B cell (primary cell): ENCODE results near the gene MPPED2. TPM values are rescaled to one million over a fixed set of nuclear protein-coding genes. Genes with fewer than 3 reads are reported as not detected.

ENCODE experiments used
- ATAC-seq: fragments of 200-7000 bp; cut with Tn5 transposase; one replicate; pipeline ENCODE4 v1.10.0; 2021; ENCODE audit warnings: low read depth, mild to moderate bottlenecking, moderate number of reproducible peaks, moderate library complexity
- CTCF ChIA-PET: fragments of 350-600 bp; sonication (Branson Sonifier 250); formaldehyde crosslinking; loops from one replicate; lab custom pipeline; 2021; ENCODE audit warnings: antibody characterized with exemption, inconsistent platforms; lab: Charles Lee
- POLR2A ChIA-PET: fragments of 350-600 bp; sonication (Branson Sonifier 250); formaldehyde crosslinking; loops from one replicate; lab custom pipeline; 2021; ENCODE audit warnings: antibody characterized with exemption; lab: Charles Lee
- DNase-seq: peaks from one replicate; pipeline ENCODE4 v3.0.0; 2013
- H2AFZ ChIP-seq: 2 replicates; pipeline ENCODE4 v1.6.1; 2012; ENCODE audit warnings: mild to moderate bottlenecking, low read depth, low read length; ENCODE audit not compliant: insufficient read depth, poor library complexity, severe bottlenecking
- H3K27ac ChIP-seq, 2 donors: 1 replicate in 1 of 2; 2 replicates in 1 of 2; pipeline ENCODE4 v1.5.1; 2012 to 2013; ENCODE audit warnings: low read length in 2 of 2, mild to moderate bottlenecking in 2 of 2, moderate library complexity in 1 of 2
- H3K27me3 ChIP-seq, 4 experiments: fragments of 200-600 bp in 1 of 4; sonication (generic) in 1 of 4; replicated peaks in 1 of 4; 1 replicate in 2 of 4; 2 replicates in 2 of 4; pipeline versions ENCODE4 v1.6.1 to v1.7.0; 2013 to 2016; ENCODE audit warnings: low read length in 3 of 4, mild to moderate bottlenecking in 2 of 4, mixed read lengths in 1 of 4, moderate library complexity in 1 of 4; ENCODE audit not compliant: insufficient read depth in 4 of 4, control insufficient read depth in 3 of 4; ENCODE audit errors: control extremely low read depth in 1 of 4
- H3K36me3 ChIP-seq, 2 experiments: replicated peaks in 1 of 2; 1 replicate in 1 of 2; 2 replicates in 1 of 2; pipeline versions ENCODE4 v1.6.1 to v1.7.1; 2013; ENCODE audit warnings: low read length in 1 of 2; ENCODE audit not compliant: insufficient read depth in 2 of 2, control insufficient read depth in 1 of 2; ENCODE audit errors: control extremely low read depth in 1 of 2, extremely low read depth in 1 of 2
- H3K4me1 ChIP-seq, 2 donors: fragments of 200-600 bp in 1 of 2; sonication (generic) in 1 of 2; 1 replicate in 1 of 2; 2 replicates in 1 of 2; pipeline versions ENCODE4 v1.5.1 to v1.6.1; 2013 to 2017; ENCODE audit warnings: low read length in 2 of 2; ENCODE audit not compliant: control insufficient read depth in 2 of 2, insufficient read depth in 2 of 2
- H3K4me2 ChIP-seq: replicated peaks from 2 replicates; pipeline ENCODE3; 2012; ENCODE audit warnings: mild to moderate bottlenecking, low read depth, low read length; ENCODE audit not compliant: poor library complexity, severe bottlenecking
- H3K4me3 ChIP-seq, 5 experiments: fragments of 200-600 bp in 1 of 5; sonication (generic) in 1 of 5; 1 replicate in 3 of 5; 2 replicates in 2 of 5; pipeline versions ENCODE4 v1.5.1 to v1.7.0; 2011 to 2016; ENCODE audit warnings: low read length in 4 of 5, mild to moderate bottlenecking in 4 of 5, low read depth in 2 of 5, control low read depth in 1 of 5, moderate library complexity in 1 of 5; ENCODE audit not compliant: insufficient read depth in 1 of 5; ENCODE audit errors: control extremely low read depth in 1 of 5, extremely low read depth in 1 of 5
- H3K79me2 ChIP-seq: fragments of 200-600 bp; sonication (generic); one replicate; pipeline ENCODE4 v1.6.0; 2016; ENCODE audit warnings: low read length; ENCODE audit not compliant: control insufficient read depth, insufficient read depth
- H3K9ac ChIP-seq: fragments of 200-600 bp; sonication (generic); 2 replicates; pipeline ENCODE4 v1.6.1; 2017; ENCODE audit warnings: mild to moderate bottlenecking, low read length, moderate library complexity
- H3K9me3 ChIP-seq, 3 donors: one replicate each; pipeline versions ENCODE4 v1.6.1 to v1.7.1; 2013; ENCODE audit warnings: low read length in 2 of 3; ENCODE audit not compliant: control insufficient read depth in 2 of 3, insufficient read depth in 1 of 3; ENCODE audit errors: control extremely low read depth in 1 of 3
- H4K20me1 ChIP-seq: 2 replicates; pipeline ENCODE4 v1.6.0; 2012; ENCODE audit warnings: mild to moderate bottlenecking, low read length; ENCODE audit not compliant: insufficient read depth, control insufficient read depth, poor library complexity, severe bottlenecking
- H3K27ac Mint-ChIP-seq: one replicate; pipeline ENCODE4 v1.8.0; 2021; ENCODE audit warnings: mixed read lengths
- H3K27me3 Mint-ChIP-seq: one replicate; pipeline ENCODE4 v1.8.0; 2021; ENCODE audit warnings: mixed read lengths
- H3K4me1 Mint-ChIP-seq: one replicate; pipeline ENCODE4 v1.8.0; 2021; ENCODE audit warnings: mixed read lengths
- H3K4me3 Mint-ChIP-seq: one replicate; pipeline ENCODE4 v1.8.0; 2021; ENCODE audit warnings: mixed read lengths
- H3K9me3 Mint-ChIP-seq: one replicate; pipeline ENCODE4 v1.8.0; 2022; ENCODE audit warnings: mixed read lengths; ENCODE audit not compliant: insufficient read depth
- EZH2 ChIP-seq: IDR thresholded peaks from 2 replicates; pipeline ENCODE4 v1.6.1; 2012; ENCODE audit warnings: borderline replicate concordance, low read depth, mild to moderate bottlenecking, moderate library complexity, low read length; ENCODE audit not compliant: insufficient read depth, poor library complexity, severe bottlenecking
- WGBS: methylation state at CpG from one replicate; pipeline ENCODE4 v1.1.5; 2013; ENCODE audit warnings: missing lambda C conversion rate; ENCODE audit not compliant: insufficient coverage; 5-methylcytosine and 5-hydroxymethylcytosine counted together
- intact Hi-C: fragments of 100-400 bp; cut with micrococcal nuclease; formaldehyde crosslinking; loops from one replicate; pipeline ENCODE4 v1.10.0; 2022
- polyA plus RNA-seq: library from polyadenylated mRNA; depleted of rRNA; stranded (reverse); fragments of >200 nt; gene quantifications from 2 replicates; pipeline ENCODE4 v1.2.3, GENCODE V29; 2012
- total RNA-seq, 2 donors: library from RNA; stranded (reverse); fragments of 120-200 nt in 1 of 2; gene quantifications; 1 replicate in 1 of 2; 2 replicates in 1 of 2; pipeline versions ENCODE4 v1.2.3 to v1.2.4, GENCODE V29; 2013 to 2022
- TF ChIP-seq, protein P1 (sequence below): fragments of 200-600 bp; IDR thresholded peaks from one replicate; pipeline ENCODE4 v1.8.0; 2022; ENCODE audit warnings: antibody characterized with exemption, mild to moderate bottlenecking

The MPPED2 gene
- total and polyA plus RNA-seq, 2 donors (not counting 1 experiment from before 2014, with no cell fraction given) = 0.70 to 1.1 TPM

DNA sequence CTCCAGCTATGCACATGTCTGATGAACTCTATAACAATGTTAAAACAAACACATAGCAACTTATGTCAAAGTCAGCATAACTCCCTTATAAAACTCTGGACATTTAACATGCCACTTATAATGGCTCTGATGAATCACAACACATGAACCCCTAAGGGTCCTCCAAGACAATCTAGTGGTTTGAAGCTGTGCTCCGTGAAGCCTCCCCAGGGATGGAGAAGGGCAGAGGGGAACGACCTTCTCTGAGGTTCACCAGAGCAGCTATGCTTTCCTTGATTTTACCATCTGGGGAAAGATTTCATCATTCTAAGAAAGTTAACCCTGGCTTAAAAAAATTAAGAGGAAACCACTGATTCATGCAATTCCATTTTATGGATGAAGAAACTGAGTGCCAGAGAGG, 84.4 kb downstream of the MPPED2 start:
- intact Hi-C loops = no loop called here
- POLR2A ChIA-PET = no interaction called here
- H3K27me3 ChIP-seq = no peaks in the 10 kb centered on the region
- H2AFZ ChIP-seq = no peak overlapping the region
- no peaks in the 10 kb centered on the region for H3K36me3 ChIP-seq
- WGBS = no CpG with 5 or more reads among the region's 2 CpGs
- no peak overlapping the region for H3K27ac ChIP-seq
- H3K79me2 ChIP-seq = no peaks in the 10 kb centered on the region
- no peaks in the 10 kb centered on the region for H3K4me1 ChIP-seq
- no peak overlapping the region for H3K4me2 ChIP-seq
- no peaks in the 10 kb centered on the region for H4K20me1 ChIP-seq
- H3K4me1 Mint-ChIP-seq = no peaks in the 10 kb centered on the region
- H3K4me3 ChIP-seq = no peak overlapping the region
- H3K27me3 Mint-ChIP-seq = no peaks in the 10 kb centered on the region
- CTCF ChIA-PET = no interaction called here
- no peak overlapping the region for H3K9ac ChIP-seq
- no peak overlapping the region for H3K4me3 Mint-ChIP-seq
- DNase-seq = no peak
- no peak for ATAC-seq
- TF ChIP-seq EZH2 = no peak
- TF ChIP-seq, protein P1, sequence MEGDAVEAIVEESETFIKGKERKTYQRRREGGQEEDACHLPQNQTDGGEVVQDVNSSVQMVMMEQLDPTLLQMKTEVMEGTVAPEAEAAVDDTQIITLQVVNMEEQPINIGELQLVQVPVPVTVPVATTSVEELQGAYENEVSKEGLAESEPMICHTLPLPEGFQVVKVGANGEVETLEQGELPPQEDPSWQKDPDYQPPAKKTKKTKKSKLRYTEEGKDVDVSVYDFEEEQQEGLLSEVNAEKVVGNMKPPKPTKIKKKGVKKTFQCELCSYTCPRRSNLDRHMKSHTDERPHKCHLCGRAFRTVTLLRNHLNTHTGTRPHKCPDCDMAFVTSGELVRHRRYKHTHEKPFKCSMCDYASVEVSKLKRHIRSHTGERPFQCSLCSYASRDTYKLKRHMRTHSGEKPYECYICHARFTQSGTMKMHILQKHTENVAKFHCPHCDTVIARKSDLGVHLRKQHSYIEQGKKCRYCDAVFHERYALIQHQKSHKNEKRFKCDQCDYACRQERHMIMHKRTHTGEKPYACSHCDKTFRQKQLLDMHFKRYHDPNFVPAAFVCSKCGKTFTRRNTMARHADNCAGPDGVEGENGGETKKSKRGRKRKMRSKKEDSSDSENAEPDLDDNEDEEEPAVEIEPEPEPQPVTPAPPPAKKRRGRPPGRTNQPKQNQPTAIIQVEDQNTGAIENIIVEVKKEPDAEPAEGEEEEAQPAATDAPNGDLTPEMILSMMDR = no peak
- no peaks in the 10 kb centered on the region for H3K9me3 Mint-ChIP-seq
- no peak overlapping the region for H3K27ac Mint-ChIP-seq
- H3K9me3 ChIP-seq = no peaks in the 10 kb centered on the region

DNA sequence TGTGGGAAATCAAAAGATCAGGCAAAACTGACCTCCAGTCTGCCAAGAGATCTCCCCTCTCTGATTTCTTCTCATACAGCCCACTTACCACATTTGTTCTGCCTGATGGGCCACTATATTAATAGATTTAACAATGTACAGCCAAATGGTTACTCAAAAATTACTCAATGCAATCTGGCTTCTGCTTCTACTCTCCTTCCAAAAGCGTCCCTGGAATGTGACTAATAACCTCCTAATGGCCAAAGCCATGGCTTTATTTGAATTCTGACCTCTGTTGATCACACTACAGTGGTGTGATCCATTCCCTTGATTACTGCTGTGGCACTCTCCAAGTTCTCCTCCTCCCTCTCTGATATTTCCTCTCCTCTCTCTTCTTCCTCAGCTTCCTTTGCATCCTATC, 86.2 kb downstream of the MPPED2 start:
- POLR2A ChIA-PET = no interaction called here
- H3K79me2 ChIP-seq = no peaks in the 10 kb centered on the region
- H3K4me3 Mint-ChIP-seq = no peak overlapping the region
- ATAC-seq = no peak
- no peak overlapping the region for H3K27ac Mint-ChIP-seq
- H3K9me3 Mint-ChIP-seq = no peaks in the 10 kb centered on the region
- no peaks in the 10 kb centered on the region for H3K9me3 ChIP-seq
- no peak overlapping the region for H3K27ac ChIP-seq
- CTCF ChIA-PET = no interaction called here
- no peak overlapping the region for H3K9ac ChIP-seq
- H3K4me2 ChIP-seq = no peak overlapping the region
- no peaks in the 10 kb centered on the region for H3K27me3 ChIP-seq
- no peak for DNase-seq
- no peak overlapping the region for H3K4me3 ChIP-seq
- intact Hi-C loops = no loop called here
- H3K27me3 Mint-ChIP-seq = no peaks in the 10 kb centered on the region
- H4K20me1 ChIP-seq = no peaks in the 10 kb centered on the region
- H3K36me3 ChIP-seq = no peaks in the 10 kb centered on the region
- H2AFZ ChIP-seq = no peak overlapping the region
- WGBS = 42% methylated on average over 1 of the region's 1 CpG
- no peaks in the 10 kb centered on the region for H3K4me1 Mint-ChIP-seq
- H3K4me1 ChIP-seq = no peaks in the 10 kb centered on the region
- no peak for TF ChIP-seq EZH2
- TF ChIP-seq, protein P1 = no peak
